ENCODE measurements around the gene DOK3.
"Not testable (repeated sequence)": the region's sequence is repeated elsewhere in the genome, so short reads cannot be mapped to it uniquely, and the experiment has no call there.

DOK3 gene

GRCh38 chr5:177496070-177496726 is 13.4 kb downstream of the DOK3 start:
- DNase-seq: peak; percentile 49

- DNase-seq: peak; percentile 66
Observed at GRCh38 chr5:177495243-177496060, 14.2 kb downstream of the DOK3 start.

- peak; percentile 76 for DNase-seq
Observed at GRCh38 chr5:177494346-177495195, 15.1 kb downstream of the DOK3 start.

- no peak for DNase-seq
Observed at GRCh38 chr5:177493795-177494345, 15.8 kb downstream of the DOK3 start.

- DNase-seq: no peak
Observed at GRCh38 chr5:177492841-177493240, 16.8 kb downstream of the DOK3 start.

- no peak for DNase-seq
Observed at GRCh38 chr5:177491983-177492746, 17.5 kb downstream of the DOK3 start.

GRCh38 chr5:177491429-177491945 is 18.1 kb downstream of the DOK3 start:
- peak; percentile 73 for DNase-seq

GRCh38 chr5:177490992-177491391 is 18.6 kb downstream of the DOK3 start:
- DNase-seq: no peak

- no peak for DNase-seq
Observed at GRCh38 chr5:177490311-177490991, 19.2 kb downstream of the DOK3 start.

GRCh38 chr5:177489119-177489716 is 20.4 kb downstream of the DOK3 start:
- no peak for DNase-seq

GRCh38 chr5:177487975-177488374 is 21.7 kb downstream of the DOK3 start:
- DNase-seq: peak; percentile 65

- DNase-seq: no peak
Observed at GRCh38 chr5:177487144-177487543, 22.5 kb downstream of the DOK3 start.

- no peak for DNase-seq
Observed at GRCh38 chr5:177486256-177486655, 23.4 kb downstream of the DOK3 start.

- DNase-seq: not testable (repeated sequence)
Observed at GRCh38 chr5:177485753-177486152, 23.9 kb downstream of the DOK3 start.

GRCh38 chr5:177484902-177485549 is 24.6 kb downstream of the DOK3 start:
- DNase-seq: no peak

GRCh38 chr5:177483994-177484901 is 25.4 kb downstream of the DOK3 start:
- no peak for DNase-seq

- no peak for DNase-seq
Observed at GRCh38 chr5:177483042-177483441, 26.6 kb downstream of the DOK3 start.

GRCh38 chr5:177482359-177482795 is 27.2 kb downstream of the DOK3 start:
- DNase-seq: no peak

- DNase-seq: no peak
Observed at GRCh38 chr5:177479774-177480173, 29.9 kb downstream of the DOK3 start.
